Mammary epithelial cell (primary cell): ENCODE measurements around the gene ZNF723.

ENCODE experiments used
- EZH2 ChIP-seq: IDR thresholded peaks from 2 replicates; pipeline ENCODE4 v1.6.1; 2012; ENCODE audit warnings: low read length, inconsistent platforms, borderline replicate concordance
- TF ChIP-seq, protein P1 (sequence below), 2 donors: IDR thresholded peaks in 1 of 2; conservative IDR thresholded peaks in 1 of 2; 2 replicates each; pipeline ENCODE4 v1.5.1; 2011 to 2012; ENCODE audit warnings: inconsistent platforms in 2 of 2, low read length in 2 of 2, mild to moderate bottlenecking in 2 of 2, control low read depth in 1 of 2, low read depth in 1 of 2; ENCODE audit not compliant: insufficient read depth in 1 of 2; ENCODE audit errors: extremely low read depth in 1 of 2

DNA sequence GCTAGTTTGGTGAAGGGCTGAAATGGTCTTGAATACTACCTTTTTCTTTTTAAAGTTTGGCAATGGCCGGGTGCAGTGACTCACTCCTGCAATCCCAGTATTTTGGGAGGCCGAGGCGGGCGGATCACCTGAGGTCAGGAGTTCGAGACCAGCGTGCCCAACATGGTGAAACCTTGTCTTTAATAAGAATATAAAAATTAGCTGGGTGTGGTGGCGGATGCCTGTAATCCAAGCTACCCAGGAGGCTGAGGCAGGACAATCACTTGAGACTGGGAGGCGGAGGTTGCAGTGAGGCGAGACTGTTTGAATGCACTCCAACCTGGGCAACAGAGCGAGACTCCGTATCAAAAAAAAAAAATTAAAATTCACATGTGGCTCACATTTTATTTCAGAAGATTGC, 880 bp upstream of the ZNF723 start:
- TF ChIP-seq, protein P1, sequence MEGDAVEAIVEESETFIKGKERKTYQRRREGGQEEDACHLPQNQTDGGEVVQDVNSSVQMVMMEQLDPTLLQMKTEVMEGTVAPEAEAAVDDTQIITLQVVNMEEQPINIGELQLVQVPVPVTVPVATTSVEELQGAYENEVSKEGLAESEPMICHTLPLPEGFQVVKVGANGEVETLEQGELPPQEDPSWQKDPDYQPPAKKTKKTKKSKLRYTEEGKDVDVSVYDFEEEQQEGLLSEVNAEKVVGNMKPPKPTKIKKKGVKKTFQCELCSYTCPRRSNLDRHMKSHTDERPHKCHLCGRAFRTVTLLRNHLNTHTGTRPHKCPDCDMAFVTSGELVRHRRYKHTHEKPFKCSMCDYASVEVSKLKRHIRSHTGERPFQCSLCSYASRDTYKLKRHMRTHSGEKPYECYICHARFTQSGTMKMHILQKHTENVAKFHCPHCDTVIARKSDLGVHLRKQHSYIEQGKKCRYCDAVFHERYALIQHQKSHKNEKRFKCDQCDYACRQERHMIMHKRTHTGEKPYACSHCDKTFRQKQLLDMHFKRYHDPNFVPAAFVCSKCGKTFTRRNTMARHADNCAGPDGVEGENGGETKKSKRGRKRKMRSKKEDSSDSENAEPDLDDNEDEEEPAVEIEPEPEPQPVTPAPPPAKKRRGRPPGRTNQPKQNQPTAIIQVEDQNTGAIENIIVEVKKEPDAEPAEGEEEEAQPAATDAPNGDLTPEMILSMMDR (conservative IDR thresholded peaks at IDR 0.05 in 1 of 2, IDR thresholded peaks at IDR 0.05 in 1 of 2; ENCODE audit: extremely low read depth in 1 of 2, insufficient read depth in 1 of 2, low read depth in 1 of 2, low read length in 2 of 2) = no peak
- TF ChIP-seq EZH2 = no peak
